Germinal center (tissue), 1 donor: Measurements from ENCODE around the gene PRKG1.
"Not testable (repeated sequence)": the region's sequence is repeated elsewhere in the genome, so short reads cannot be mapped to it uniquely, and the experiment has no call there.

Experiments
- DNase-seq: peaks from one replicate; pipeline ENCODE4 v3.0.0; 2012; ENCODE audit warnings: mixed read lengths, low spot score

Gene PRKG1

DNA sequence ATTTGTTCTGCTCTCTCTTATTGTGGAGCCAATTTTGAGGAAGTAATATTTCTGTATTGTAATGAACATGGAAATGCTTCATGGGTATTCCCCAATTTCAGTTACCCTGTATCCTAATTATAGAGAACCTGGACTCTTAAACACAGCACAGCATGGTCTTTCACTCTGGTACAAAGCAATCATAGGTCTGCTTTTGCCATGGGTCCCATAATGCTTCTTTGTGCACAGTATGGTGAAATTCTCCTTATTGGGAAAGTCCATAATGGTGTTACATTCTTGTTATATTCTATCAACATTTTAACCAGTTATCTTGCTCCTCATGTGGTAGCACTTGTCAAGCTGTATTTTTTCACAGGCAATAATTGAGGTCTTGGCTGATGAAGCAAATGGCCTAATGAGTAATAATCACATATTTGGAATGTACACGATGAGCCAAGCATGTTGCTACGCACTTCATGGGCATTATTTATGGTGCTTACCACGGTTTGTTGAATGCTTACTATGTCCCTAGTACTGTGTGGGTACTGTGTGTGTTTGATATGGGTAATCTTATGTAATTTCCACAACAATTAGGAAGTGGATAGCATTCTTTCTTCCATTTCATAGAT lies 42.9 kb downstream of the PRKG1 start:
- no peak for DNase-seq

- DNase-seq: no peak
These were observed 43.5 kb downstream of the PRKG1 start for GRCh38 chr10:51117794-51118193.

- DNase-seq: no peak
These were observed 45.2 kb downstream of the PRKG1 start for GRCh38 chr10:51119441-51119840.

DNA sequence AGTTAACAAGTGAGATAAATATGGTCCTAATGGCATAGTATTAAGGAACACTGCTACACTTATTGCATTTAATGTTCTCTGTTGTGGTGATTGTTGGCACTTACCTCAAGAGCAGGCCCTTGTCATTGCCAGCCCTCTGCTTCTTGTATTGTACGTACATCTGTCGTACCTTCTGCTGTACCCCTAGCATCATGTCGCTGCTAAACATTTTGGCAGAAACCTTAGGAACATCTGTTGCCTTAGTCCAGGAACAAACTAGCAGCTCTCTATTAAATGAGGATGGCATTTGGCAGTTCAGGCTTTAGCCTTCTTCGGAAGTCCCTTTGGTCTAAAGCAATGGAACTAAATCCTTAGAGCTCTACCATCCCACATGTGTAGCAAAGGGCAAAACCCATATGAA lies 47.6 kb downstream of the PRKG1 start:
- no peak for DNase-seq

- DNase-seq: no peak
These were observed 50.6 kb downstream of the PRKG1 start for GRCh38 chr10:51124852-51125251.

GRCh38 chr10:51125518-51125917 lies 51.2 kb downstream of the PRKG1 start:
- DNase-seq: no peak

DNA sequence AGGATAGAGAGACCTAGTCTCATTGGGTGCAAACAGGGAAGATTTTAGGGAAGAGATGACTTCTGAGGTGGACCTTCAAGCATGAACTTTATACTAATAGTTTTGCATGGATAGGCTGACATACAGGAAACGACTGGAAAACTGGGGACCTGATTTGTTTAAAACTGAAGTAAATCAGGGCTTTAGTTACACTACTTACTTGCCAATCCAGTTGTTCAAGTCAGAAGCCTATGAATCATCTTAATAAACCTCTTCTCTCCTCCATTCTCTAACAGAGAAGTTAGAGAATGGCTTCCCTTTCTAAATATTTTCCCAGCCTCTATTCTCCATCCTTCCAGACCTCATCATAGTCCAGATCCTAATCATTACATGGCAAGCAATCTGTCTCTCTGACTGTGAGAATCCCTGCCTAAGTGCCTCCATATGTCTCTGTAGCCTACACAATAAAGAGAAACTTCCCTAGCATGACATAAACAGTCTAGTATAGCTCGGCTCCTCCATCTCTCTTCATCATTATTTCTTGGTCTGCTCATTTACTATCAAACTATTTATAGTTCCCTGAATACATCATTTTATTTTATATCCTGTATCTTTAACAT lies 55.8 kb downstream of the PRKG1 start:
- no peak for DNase-seq

DNA sequence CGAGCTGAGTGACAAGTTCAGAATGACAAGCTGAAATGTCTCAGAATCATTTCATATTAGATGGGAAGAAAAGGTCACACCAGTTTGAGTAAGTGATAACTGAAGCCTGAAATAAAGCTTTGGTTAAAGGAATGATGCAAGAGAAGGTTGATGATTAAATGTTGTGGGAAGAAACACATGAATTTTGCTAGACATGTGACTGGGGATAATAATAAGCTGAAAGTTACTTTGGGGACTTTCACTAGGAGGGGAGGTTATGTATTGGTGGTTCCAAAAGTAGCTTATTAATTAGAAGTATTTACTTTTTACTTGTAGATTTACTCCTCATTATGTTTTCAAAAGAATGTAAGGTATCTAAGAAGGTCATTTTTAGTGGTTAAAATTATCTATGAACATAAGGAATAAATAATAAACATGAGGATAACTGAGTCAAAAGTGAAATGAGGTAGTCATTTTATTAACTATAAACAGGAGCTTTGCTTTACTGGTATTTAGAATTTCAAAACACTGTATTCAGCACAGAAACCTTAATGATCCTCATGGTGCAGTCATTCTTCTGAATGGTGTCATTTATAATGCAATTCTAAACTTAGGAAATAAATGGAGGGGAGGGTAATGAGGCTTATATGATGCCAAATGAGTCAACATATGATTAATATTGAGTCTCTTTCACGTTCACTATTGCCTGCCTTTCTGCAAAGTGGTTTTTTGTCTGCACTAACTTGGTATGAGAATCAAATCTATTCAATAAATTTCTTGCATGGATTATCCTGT lies 63.7 kb downstream of the PRKG1 start:
- DNase-seq: no peak

DNA sequence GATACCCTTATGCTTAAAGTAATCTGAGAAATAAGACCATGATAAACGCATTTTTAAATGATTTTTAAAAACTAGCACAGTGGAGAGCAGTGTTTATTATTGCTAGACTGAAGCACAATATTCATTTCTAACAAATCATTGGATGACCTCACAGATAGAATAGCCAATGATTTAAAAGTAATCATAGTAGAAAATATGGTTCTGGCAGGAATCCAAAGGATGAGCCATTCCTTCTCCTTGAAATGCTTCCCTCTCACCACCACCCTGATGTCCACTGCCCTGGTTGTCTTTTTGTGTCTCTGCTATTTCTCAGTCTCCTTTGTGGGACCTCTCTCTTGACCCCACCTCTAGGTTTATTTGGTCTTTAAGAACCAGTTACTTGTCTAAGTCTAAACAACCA lies 64.9 kb downstream of the PRKG1 start:
- DNase-seq: no peak

GRCh38 chr10:51141010-51141409 lies 66.7 kb downstream of the PRKG1 start:
- no peak for DNase-seq

- no peak for DNase-seq
These were observed 70.0 kb downstream of the PRKG1 start for GRCh38 chr10:51144161-51144781.

GRCh38 chr10:51145375-51145774 lies 71.1 kb downstream of the PRKG1 start:
- no peak for DNase-seq

GRCh38 chr10:51147644-51148399 lies 73.5 kb downstream of the PRKG1 start:
- DNase-seq: no peak

DNA sequence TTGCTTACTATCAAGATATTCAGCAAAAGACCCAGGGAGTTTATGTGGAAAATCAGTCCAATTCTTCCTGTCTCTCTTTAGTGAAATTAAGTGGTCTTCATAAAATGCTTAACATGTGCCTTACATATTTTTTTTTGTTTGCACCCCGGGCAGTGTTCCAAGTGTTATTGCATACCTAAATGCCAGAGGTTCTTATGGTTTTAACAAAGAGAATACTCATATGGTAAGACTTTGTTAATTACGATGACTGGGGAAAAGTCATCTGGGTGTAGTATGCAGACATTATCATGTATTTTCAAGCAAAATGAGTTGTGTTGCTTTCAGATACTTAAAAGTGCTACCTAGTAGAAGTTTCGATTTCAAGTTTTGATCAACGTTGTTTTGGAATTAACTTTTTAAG lies 82.6 kb downstream of the PRKG1 start:
- DNase-seq: no peak

GRCh38 chr10:51158832-51159231 lies 84.5 kb downstream of the PRKG1 start:
- DNase-seq: no peak

GRCh38 chr10:51159841-51160240 lies 85.6 kb downstream of the PRKG1 start:
- DNase-seq: no peak

GRCh38 chr10:51162002-51162401 lies 87.7 kb downstream of the PRKG1 start:
- no peak for DNase-seq

GRCh38 chr10:51163380-51164049 lies 89.2 kb downstream of the PRKG1 start:
- DNase-seq: not testable (repeated sequence)

DNA sequence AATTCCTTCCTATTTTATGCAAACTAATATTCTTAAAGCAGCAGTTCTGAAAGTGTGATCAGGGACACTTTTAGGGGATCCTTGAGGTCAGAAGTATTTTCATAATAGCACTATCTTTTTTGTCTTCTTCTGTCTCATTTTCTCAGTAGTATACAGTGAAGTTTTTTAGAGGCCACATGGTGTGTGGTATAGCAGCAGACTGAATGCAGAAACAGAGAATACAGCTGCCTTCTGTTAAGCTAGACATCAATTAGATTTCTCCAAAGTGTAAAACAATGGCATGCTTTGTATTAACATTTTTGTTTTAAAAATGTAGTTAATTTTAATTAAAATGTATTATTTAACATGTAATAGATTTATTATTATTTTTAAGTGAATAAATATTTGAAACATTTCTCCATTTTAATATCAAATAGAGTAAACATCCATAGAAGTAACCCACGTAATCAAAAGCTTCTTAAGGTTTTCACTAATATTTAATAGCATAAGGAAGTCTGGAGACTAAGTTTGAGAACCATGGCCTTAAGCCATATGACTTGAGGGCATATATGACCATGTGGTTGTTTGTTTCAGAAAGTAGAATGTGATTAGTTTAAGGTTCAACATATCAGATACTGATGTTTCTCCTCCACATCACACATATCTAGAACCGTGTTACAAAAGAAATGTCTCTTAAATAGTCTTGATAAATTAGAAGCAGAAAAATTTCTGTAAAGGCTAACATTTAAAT lies 94.0 kb downstream of the PRKG1 start:
- no peak for DNase-seq

DNA sequence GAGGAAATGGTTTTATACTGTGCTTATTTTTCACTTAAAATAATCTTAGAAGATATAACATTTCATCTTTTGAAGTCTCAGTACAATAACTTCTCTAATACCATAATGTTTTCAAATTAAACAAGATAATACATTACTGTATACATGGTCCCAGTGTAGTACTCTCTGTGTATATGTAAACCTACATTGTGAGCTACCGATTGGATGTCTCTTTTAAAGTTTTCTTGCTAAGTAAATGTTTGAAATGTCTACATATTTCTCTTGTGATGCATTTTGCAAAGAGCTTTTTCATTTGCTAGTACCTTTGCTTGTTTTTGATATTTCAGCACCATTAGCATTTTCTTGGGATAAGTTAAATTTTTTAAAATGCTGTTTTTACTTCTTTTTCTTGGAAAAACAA lies 94.8 kb downstream of the PRKG1 start:
- DNase-seq: no peak
